Ramos (cell line): ENCODE data around the gene DYNLL2.
"Not testable (repeated sequence)": the region's sequence is repeated elsewhere in the genome, so short reads cannot be mapped to it uniquely, and the experiment has no call there.

Experiments used
- in situ Hi-C: fragments of 300-500 bp; cut with MboI; formaldehyde crosslinking; loops from one replicate; pipeline ENCODE4 v1.14.3; 2022; ENCODE audit warnings: low sequenced_read_pairs; ENCODE audit not compliant: unreplicated experiment

Gene DYNLL2

DNA sequence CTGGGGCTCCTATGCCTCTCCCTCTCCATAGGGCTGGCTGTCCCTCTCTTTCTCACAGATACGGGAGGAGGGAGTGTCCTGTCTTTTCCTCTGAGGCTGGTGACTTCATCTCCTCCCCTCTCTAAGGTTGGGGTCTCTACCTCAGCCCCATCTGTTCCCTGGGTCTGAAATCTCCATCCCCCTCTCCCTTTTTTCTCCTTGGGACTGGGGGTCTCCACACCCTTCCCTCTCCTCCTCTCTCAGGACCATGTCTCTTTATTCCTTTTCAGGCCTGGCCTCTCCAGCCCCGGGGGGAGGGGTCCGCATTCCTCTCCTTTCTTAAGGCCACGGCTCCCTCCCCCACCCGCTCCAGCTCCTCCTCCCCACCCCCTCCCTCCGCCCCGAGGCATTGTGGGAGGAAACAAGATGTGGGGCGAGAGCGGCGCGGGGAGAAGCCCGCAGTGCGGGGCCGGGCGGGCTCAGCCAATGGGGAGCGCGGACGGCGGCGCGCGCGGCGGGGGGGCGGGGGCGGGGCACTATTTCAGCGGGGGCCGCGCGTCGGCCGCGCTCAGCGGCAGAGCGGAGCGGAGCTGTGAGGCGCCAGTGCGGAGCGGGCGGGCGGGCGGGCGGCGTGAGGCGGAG, at the start of gene DYNLL2:
TSS of gene DYNLL2 (plus strand) at position 550 of the 621 bp plus-strand sequence. CDS start 3,672 bp downstream, outside the sequence.
- in situ Hi-C loops: no loop called here

DNA sequence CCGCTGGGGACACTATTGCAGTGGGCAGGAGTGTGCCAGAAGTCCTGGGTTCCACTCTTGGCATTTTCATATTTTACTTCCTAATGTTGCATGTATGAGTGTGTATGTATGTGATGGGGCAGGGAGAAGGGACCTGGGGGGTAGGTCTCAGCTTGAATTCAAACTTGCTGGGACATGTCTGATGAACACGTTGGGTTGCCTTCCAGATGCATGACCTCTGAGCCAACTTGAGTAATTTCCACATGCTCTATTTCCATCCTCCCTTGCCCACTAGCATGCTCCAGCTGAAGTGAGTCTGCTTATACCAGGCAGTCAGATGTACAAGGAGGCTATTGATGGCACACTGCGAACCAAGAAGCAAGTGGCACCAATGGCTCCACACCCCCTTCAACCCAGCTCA, 43.2 kb upstream of the DYNLL2 start:
- in situ Hi-C loops: no loop called here

DNA sequence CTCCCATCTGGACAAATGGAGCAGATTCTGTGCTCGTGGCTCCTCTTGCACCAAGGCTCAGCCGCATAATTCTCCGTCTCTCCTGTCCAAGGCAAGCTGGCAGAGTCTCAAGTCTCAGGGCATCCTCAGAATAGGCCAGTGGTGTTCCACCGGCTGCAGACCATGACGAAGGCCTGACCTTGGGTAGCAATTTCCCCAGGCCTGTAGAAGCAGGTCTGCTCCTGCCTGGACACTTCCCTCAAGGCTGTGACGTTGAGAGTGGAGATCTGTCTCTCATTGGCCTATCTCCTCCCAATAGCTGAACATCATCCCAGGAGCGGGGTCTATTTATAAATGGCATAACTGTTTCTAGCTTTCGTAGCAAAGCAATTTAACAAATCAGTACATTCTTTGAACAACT, 42.8 kb upstream of the DYNLL2 start:
- in situ Hi-C loops: no loop called here

GRCh38 chr17:58041161-58041560, 42.1 kb upstream of the DYNLL2 start:
- in situ Hi-C loops: no loop called here

DNA sequence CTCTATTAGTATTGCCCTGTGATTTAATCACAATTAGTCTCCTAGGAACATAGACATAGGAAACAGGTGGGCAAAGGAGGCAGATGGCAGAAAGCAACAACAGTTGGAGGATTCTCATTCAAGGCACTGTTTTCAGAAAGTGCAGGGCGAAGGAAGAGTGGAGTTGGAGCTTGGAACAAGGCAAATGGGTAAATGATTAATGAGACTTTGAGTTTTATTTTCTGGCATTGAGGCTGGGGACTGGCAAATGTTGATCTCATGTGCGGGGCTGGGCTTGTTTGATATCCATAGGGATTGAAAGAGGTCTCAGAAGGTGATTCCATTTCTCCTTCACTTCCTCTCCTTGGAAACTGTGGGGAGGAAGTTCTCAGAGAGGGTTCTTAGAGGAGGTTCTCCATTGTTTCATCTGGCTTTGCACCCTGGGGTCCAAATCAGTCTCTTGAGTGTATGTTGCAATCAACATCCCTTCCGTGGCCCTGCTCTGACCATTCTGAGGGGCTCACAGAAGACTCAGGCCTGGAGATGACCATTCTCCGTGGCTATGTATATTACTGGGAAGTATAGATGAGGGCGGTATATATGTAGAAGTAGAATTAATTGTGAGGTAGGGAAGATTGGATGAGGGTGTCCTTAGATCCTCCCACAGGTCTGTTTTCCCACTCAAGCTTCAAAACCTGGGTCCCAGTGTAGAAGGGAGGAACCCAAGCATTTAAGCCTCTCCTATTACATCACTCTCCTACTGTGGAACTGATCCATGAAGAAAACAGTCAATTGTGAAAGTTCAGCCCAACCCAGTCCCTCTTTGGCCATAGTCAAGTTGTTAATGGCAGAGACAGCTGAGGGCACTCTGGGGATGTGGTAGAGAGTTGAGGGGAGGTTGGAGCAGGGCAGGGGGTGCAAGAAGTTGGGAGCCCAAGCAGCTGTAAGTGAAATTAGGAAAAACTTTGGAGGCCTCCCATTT, 39.7 kb upstream of the DYNLL2 start:
- in situ Hi-C loops: no loop called here

- in situ Hi-C loops: not testable (repeated sequence)
These were observed 39.0 kb upstream of the DYNLL2 start for GRCh38 chr17:58044256-58044655.

GRCh38 chr17:58046239-58047094, 36.8 kb upstream of the DYNLL2 start:
- in situ Hi-C loops: no loop called here

DNA sequence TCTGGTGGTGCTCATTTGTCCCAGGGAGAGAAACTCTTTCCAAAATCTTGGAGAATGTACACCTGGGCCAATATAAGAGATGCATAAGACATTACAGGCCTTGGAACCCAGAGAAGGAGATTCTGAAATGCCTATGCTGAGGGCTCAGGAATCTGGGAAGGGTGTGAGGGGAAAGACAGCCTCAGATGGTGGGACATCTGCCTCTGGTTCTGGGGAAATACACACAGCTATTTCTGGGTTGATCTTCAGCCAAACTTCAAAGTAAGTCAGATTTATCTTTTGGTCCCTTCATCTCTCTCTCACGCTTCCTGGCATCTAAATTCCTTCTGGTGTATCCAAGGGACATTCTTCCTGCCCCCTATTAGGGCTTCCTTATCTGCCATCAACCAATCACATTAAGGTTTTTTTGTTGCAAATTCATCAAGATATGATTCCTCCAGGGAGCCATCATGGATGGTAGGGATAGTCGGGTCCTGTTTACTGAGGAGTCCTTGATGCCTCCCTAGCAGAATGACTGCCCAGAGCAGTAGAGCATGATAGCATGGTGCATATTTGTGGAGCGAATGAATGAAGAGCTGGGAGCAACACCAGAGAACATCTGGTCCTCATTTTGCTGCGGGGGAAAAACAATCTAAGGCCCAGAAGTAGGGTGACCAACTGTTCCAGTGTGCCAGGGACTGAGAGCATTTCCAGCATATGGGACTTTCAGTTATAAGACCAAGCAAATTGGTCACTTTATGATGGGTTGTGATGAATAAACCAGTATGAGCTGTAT, 35.7 kb upstream of the DYNLL2 start:
- in situ Hi-C loops: no loop called here

DNA sequence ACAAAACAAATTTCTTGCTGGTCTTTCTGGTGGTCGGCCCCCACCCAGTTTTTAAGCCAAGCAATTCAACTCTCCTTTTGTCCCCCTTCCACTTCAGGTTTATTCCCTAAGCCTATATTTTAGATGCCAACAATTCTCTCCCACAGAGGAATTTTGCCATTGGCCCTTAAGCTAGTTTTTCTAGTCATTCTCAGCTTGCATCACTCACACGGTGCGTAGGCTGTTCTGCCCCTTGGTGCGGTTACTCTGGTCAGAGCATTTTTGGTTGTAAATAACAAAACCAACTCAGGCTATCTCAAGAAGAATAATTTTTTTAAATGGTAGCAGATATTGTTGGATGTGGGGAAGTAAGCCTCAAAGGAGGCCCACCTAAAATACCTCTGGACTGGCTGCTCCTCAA, 33.7 kb upstream of the DYNLL2 start:
- in situ Hi-C loops: no loop called here

GRCh38 chr17:58050966-58051365, 32.3 kb upstream of the DYNLL2 start:
- in situ Hi-C loops: no loop called here

- in situ Hi-C loops: no loop called here
These were observed 31.8 kb upstream of the DYNLL2 start for GRCh38 chr17:58051468-58051867.

DNA sequence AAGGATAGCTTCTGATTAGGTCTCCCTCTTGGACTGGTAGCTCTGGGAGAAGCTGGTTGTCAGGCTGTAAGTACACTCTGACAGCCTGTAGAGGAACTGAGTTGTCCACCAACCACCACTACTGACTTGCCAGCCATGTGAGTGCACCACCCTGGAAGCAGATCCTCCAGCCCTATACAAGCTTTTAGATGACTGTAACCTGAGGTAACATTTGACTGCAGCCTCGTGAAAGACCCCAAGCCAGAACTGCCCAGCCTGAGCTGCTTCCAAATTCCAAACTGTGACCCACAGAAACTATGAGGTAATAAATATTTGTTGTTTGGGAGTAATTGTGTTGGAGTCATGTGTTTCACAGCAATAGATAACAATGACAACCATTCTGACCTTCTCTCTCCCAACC, 30.8 kb upstream of the DYNLL2 start:
- in situ Hi-C loops: no loop called here

DNA sequence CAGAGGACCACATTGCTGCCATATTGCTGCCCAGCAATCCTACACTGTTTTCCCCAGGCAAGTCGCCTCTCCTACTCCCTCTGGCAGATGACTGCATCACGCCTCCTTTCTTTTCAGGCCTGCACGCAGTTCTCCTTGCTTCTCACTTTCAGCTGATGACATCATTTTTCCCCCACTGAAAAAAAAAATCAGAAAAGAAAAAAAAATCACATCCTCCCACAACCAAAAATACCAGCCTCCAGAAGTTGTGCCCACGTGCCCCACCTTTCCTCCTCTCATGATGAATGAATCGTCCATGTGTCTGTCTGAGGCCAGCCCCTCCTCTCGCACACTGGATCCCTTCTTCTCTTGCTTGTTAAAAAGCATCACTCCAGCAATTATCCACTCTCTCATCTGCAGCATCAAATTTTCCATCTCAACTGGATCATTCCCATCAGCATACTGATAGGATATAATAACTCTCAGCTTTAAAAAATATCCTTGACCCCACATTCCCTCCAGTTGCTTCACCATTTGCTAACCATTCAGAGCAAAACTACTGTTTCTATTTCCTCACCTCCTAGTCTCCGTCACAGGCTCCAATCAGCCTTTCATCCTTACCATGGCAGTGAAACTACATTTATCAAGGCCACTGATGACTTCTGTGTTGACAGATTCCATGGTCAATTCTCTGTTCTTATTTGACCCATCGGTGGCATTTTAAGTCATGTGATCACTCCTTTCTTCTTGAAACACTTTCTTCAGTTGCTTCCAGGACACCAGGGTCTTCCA, 30.1 kb upstream of the DYNLL2 start:
- in situ Hi-C loops: no loop called here

DNA sequence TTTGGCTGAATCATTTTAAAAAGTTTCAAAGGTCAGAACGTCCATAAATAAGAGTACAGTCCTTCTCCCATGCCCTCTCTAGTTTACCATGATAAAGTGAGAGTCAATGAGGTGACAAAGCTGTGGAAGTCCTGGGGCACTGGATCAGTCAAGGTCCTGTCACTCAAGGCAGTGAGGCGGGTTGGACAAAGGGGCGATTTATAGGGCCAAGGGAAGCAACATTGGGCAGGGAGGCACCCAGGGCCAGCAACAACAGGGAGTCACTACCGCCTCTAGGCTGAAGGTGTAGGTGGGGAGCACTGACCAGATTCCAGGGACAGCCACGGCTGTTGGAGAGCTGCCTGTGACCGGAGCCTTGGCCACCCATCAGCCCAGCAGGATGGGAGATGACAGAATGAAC, 28.6 kb upstream of the DYNLL2 start:
- in situ Hi-C loops: no loop called here

GRCh38 chr17:58056476-58056875, 26.7 kb upstream of the DYNLL2 start:
- in situ Hi-C loops: no loop called here

DNA sequence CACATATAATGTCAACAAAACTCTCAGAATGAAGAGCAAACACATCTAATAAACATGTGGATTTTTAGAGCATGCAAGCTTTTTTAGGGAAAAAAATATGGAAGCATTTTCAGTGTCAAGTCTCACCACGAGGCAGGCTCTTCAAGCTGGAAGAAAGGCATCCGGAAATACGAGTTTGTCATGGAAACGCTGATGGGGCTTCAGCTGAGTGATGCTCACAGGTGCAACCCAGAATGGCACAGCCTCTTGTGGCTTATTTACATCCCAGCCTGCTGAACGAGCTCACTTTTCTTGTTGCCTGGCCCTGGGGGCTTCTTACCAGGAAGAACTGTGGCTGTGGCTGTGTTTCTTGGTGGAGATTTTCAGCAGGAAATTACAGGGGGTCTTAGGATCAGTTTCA, 24.1 kb upstream of the DYNLL2 start:
- in situ Hi-C loops: no loop called here

DNA sequence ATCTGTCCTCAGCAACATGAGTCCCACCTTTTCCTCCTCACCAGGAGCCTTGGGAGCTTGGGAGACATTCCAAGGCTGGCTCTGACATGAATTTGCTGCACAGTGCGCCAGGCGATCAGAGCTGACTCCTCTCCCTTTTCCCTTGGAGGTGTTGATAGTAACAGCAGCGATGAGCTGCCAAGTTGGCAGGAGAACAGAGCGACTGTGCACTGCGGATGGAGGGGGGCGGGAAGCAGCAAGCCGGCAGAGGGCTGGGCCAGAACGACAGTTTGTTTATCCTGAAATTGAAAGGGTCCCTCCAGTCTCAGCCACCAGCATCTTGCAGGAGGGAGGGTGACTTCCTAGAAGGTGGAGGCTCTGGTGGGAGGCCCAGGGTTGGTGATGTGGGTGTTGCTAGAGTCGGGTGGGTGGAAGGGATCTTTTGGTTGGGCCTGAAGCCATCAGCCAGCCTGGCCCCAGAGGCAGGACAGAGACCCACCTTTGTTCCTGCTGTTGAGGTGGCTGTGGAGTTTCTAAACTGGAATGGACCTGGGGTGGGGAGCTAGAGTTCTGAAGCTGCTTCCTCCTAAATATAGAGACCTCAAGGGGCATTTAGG, 22.5 kb upstream of the DYNLL2 start:
- in situ Hi-C loops: no loop called here

GRCh38 chr17:58061672-58062071, 21.5 kb upstream of the DYNLL2 start:
- in situ Hi-C loops: no loop called here

DNA sequence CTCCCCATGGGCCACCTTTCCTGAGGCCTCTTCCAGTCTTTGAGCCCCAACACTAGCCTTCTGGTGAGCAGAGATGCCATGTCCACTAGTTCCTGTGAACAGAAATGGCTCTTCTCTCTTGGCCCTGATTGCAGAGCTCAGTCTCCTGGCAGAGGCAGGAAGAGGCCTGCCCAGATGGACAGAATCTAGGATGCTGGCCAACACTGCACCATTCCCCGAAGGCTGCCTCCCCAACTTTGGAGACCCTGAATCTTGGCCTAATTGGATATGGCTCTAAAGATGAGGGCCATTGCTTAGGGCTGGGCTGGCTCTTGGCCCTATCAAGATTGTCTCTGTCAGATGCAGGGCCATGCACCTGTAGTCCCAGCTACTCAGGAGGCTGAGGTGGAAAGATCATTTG, 18.0 kb upstream of the DYNLL2 start:
- in situ Hi-C loops: no loop called here
